OCI-LY3 (cell line): ENCODE results near the gene HEXIM2.

Experiments
- EZH2phosphoT487 ChIP-seq: fragments of 200-600 bp; shearing (Covaris generic); IDR thresholded peaks from 2 replicates; pipeline ENCODE4 v1.6.1; 2018; ENCODE audit warnings: antibody characterized with exemption, mixed run types, low read depth
- TF ChIP-seq, protein P1 (sequence below): fragments of 200-600, 300-600 bp; sonication (generic); IDR thresholded peaks from 2 replicates; pipeline ENCODE4 v1.5.1; 2014; ENCODE audit warnings: antibody characterized with exemption, low read length, low read depth

- TF ChIP-seq, protein P1, sequence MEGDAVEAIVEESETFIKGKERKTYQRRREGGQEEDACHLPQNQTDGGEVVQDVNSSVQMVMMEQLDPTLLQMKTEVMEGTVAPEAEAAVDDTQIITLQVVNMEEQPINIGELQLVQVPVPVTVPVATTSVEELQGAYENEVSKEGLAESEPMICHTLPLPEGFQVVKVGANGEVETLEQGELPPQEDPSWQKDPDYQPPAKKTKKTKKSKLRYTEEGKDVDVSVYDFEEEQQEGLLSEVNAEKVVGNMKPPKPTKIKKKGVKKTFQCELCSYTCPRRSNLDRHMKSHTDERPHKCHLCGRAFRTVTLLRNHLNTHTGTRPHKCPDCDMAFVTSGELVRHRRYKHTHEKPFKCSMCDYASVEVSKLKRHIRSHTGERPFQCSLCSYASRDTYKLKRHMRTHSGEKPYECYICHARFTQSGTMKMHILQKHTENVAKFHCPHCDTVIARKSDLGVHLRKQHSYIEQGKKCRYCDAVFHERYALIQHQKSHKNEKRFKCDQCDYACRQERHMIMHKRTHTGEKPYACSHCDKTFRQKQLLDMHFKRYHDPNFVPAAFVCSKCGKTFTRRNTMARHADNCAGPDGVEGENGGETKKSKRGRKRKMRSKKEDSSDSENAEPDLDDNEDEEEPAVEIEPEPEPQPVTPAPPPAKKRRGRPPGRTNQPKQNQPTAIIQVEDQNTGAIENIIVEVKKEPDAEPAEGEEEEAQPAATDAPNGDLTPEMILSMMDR: no peak
- TF ChIP-seq EZH2phosphoT487: no peak
Observed at GRCh38 chr17:45189009-45189408, 27.3 kb downstream of the HEXIM2 start.
